ENCODE measurements around the gene SMNDC1. TPM values are rescaled to one million over a fixed set of nuclear protein-coding genes. Genes with fewer than 3 reads are reported as not detected.
"Not testable (repeated sequence)": the region's sequence is repeated elsewhere in the genome, so short reads cannot be mapped to it uniquely, and the experiment has no call there.

Gene SMNDC1
- total RNA-seq, 1 donor: 19.8 TPM

- H3K9me3 ChIP-seq (ENCODE audit: low read depth, low read length): no peaks in the 10 kb centered on the region
- no peaks in the 10 kb centered on the region for H3K27me3 ChIP-seq (ENCODE audit: insufficient read depth, low read length)
- peaks cover 10% of the 10 kb centered on the region for H3K4me1 ChIP-seq (ENCODE audit: insufficient read depth, low read length)
- H3K4me3 ChIP-seq (ENCODE audit: low read length): no peak overlapping the region
Measured at GRCh38 chr10:110278562-110279406, 25.9 kb downstream of the SMNDC1 start.

DNA sequence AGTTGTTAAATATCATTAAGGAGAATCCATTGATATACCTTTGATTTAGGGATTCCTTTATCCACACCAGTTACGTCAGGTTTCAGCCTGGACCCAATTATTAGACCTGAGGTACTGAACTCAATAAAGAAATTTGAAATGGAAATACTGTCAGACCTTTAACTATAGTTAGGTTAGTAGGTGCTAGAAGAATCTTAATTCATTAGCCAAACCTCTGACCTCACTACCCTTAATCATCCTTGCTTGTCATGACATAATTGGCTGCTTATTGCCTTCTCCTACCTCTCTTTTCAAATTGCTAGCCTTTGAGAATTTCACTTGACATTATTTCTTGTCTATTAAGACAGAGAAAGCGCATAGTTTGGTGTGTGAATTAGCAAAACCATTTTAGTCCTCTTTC, 27.1 kb downstream of the SMNDC1 start:
- Histone ChIP-seq H3K4me3 (ENCODE audit: low read length) (no peak overlapping the region), H3K27me3 (ENCODE audit: insufficient read depth, low read length) (no peaks in the 10 kb centered on the region), H3K9me3 (ENCODE audit: low read depth, low read length) (no peaks in the 10 kb centered on the region), H3K4me1 (ENCODE audit: insufficient read depth, low read length) (peaks cover 20% of the 10 kb centered on the region)

- H3K27me3 ChIP-seq (ENCODE audit: insufficient read depth, low read length): no peaks in the 10 kb centered on the region
- peaks cover 20% of the 10 kb centered on the region for H3K4me1 ChIP-seq (ENCODE audit: insufficient read depth, low read length)
- H3K4me3 ChIP-seq (ENCODE audit: low read length): no peak overlapping the region
- no peaks in the 10 kb centered on the region for H3K9me3 ChIP-seq (ENCODE audit: low read depth, low read length)
Measured at GRCh38 chr10:110276603-110277002, 28.1 kb downstream of the SMNDC1 start.

DNA sequence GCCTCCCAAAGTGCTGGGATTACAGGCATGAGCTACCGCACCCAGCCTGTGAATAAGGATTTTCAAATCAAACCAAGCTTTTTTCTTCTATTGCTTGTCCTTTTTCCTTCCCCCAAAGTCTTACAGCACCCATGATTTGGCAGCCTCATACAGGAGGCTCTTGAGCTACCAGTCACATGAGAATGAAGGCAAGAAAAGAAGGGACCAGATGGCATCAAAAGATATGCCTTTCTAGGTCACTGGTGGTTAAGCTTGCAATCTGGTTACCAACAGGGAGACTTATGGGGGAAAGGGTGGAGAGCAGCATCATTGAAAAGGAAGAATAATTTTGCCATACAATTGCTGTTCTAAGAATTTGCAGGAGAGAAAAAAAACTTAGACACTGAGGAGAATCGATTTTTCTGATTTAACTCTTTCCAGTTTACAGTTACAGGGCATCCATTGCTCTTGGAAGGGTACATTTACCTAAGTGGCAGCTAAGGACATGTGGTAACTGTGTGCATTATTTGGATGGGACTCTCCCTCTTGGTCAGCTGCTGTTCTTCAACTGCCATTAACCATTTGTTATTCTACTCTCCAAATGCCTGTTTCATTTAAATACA, 29.5 kb downstream of the SMNDC1 start:
- H3K27me3 ChIP-seq (ENCODE audit: insufficient read depth, low read length): no peaks in the 10 kb centered on the region

GRCh38 chr10:110274647-110275046, 30.1 kb downstream of the SMNDC1 start:
- no peak overlapping the region for H3K4me3 ChIP-seq (ENCODE audit: low read length)
- no peaks in the 10 kb centered on the region for H3K27me3 ChIP-seq (ENCODE audit: insufficient read depth, low read length)

More for the DNA sequence above, 29.5 kb downstream of the SMNDC1 start:
- no peak overlapping the region for H3K4me3 ChIP-seq (ENCODE audit: low read length)
- H3K4me1 ChIP-seq (ENCODE audit: insufficient read depth, low read length): peaks cover 21% of the 10 kb centered on the region
- H3K9me3 ChIP-seq (ENCODE audit: low read depth, low read length): no peaks in the 10 kb centered on the region

DNA sequence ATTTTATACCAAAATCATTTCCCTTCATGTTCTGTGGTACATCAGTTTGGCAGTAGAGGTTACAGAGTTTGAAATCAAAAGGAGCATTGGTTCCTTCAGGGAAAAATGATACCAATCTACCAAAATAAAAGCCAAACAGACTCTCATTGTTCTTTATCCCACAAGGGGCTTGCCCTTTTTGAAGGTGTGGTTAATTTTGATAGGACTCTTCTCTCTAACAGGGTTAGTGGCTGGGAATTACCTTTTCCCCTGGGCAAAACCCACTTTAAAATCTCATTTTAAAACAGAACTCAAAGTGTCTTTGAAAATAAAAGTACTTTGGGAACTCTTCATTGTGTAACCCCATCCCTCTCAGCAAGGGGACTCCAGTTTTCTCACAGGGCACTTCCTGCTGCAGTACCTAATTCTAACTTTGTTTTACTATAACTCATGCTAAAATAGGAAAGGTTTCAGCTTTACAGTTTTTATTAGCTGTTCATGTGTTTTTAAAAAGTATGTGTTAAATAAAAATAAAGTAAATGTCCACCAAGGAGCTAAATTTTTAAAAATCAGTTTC, 30.6 kb downstream of the SMNDC1 start:
- Histone ChIP-seq H3K9me3 (ENCODE audit: low read depth, low read length) (no peaks in the 10 kb centered on the region), H3K4me1 (ENCODE audit: insufficient read depth, low read length) (peaks cover 29% of the 10 kb centered on the region), H3K4me3 (ENCODE audit: low read length) (no peak overlapping the region), H3K27me3 (ENCODE audit: insufficient read depth, low read length) (no peaks in the 10 kb centered on the region)

More at GRCh38 chr10:110274647-110275046, 30.1 kb downstream of the SMNDC1 start:
- H3K9me3 ChIP-seq (ENCODE audit: low read depth, low read length): no peaks in the 10 kb centered on the region
- peaks cover 26% of the 10 kb centered on the region for H3K4me1 ChIP-seq (ENCODE audit: insufficient read depth, low read length)

- Histone ChIP-seq H3K27me3 (ENCODE audit: insufficient read depth, low read length) (no peaks in the 10 kb centered on the region), H3K4me1 (ENCODE audit: insufficient read depth, low read length) (peaks cover 29% of the 10 kb centered on the region), H3K9me3 (ENCODE audit: low read depth, low read length) (no peaks in the 10 kb centered on the region), H3K4me3 (ENCODE audit: low read length) (no peak overlapping the region)
Measured at GRCh38 chr10:110273474-110273873, 31.2 kb downstream of the SMNDC1 start.

DNA sequence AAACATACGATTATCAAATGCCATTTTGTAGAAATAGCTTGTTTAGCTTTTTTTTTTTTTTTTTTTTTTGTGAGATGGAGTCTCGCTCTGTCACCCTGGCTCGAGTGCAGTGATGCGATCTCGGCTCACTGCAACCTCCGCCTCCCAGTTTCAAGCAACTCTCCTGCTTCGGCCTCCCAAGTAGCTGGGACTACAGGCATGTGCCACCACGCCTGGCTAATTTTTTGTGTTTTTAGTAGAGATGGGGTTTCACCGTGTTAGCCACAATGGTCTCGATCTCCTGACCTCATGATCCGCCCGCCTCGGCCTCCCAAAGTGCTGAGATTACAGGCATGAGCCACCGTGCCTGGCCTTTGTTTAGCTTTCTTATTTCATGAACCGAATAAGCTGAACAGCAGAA, 31.7 kb downstream of the SMNDC1 start:
- H3K27me3 ChIP-seq (ENCODE audit: insufficient read depth, low read length); H3K9me3 ChIP-seq (ENCODE audit: low read depth, low read length); H3K4me3 ChIP-seq (ENCODE audit: low read length): not testable (repeated sequence)
- H3K4me1 ChIP-seq (ENCODE audit: insufficient read depth, low read length): peaks cover 29% of the 10 kb centered on the region

DNA sequence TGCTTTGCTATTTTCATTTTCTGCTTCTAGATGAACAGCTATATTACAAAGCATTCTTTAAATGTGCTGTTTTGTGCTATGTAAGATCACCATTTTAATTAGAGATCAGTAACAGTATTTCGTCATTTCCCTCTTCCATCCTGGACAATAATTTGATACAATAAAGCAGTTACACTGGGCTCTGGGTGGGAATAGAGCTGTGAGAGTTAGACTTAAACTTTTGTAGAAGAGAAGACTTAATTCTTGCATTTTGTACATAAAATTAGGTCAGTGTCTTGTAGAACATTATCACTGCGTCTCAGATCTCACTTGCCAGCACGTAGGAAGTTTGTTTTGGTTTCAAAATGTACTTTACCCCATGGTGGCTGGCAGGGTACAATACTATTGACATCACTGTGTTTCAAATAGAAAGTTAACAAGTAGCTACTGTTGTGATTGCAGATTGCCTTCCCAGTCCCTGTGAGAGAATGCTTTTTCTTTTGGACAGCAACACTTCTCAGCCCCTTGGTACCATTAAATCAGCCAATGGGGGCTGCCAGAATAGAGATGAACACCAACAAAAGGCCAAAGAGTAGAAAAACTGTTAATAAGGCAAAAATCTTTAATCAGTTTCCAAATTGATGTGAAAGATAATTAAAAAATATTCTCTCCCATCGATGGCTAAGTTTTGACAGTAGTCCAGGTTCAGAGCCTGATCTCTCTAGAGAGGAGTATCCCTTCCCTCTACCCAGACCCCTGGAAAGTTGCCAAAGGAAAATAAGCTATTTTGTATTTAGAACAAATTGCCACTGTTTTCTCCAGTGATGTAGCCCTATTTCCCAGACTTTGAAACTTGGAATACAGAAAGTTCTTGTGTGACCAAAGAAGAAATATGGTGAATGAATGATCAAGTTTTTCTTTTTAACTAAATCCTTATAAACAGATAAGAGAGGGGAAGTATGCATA, 35.1 kb downstream of the SMNDC1 start:
- Histone ChIP-seq H3K4me1 (ENCODE audit: insufficient read depth, low read length) (peaks cover 29% of the 10 kb centered on the region), H3K9me3 (ENCODE audit: low read depth, low read length) (no peaks in the 10 kb centered on the region), H3K27me3 (ENCODE audit: insufficient read depth, low read length) (no peaks in the 10 kb centered on the region), H3K4me3 (ENCODE audit: low read length) (no peak overlapping the region)

GRCh38 chr10:110268971-110269370, 35.7 kb downstream of the SMNDC1 start:
- Histone ChIP-seq H3K9me3 (ENCODE audit: low read depth, low read length) (no peaks in the 10 kb centered on the region), H3K4me3 (ENCODE audit: low read length) (no peak overlapping the region), H3K27me3 (ENCODE audit: insufficient read depth, low read length) (no peaks in the 10 kb centered on the region), H3K4me1 (ENCODE audit: insufficient read depth, low read length) (peaks cover 26% of the 10 kb centered on the region)

DNA sequence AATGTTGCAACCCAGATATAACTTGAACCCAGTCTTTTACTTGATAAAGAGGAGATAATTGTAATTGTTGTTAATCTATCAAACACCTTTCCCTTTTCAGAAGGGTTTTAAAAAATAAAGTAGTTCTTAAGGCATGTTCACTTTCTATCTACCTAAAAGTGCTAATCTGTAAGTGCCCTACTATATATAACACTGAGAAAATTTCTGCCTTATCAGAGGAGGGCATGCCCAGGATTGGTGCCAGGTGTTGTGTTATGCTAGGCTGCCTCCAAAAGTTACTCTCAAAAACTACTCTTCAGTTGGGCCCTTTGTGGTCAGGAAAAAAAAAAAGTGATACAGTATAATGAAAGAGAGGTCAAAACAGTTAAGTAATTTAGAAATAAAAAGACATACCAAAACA, 36.3 kb downstream of the SMNDC1 start:
- no peaks in the 10 kb centered on the region for H3K27me3 ChIP-seq (ENCODE audit: insufficient read depth, low read length)
- H3K4me3 ChIP-seq (ENCODE audit: low read length): no peak overlapping the region
- no peaks in the 10 kb centered on the region for H3K9me3 ChIP-seq (ENCODE audit: low read depth, low read length)
- peaks cover 21% of the 10 kb centered on the region for H3K4me1 ChIP-seq (ENCODE audit: insufficient read depth, low read length)

- Histone ChIP-seq H3K27me3 (ENCODE audit: insufficient read depth, low read length) (no peaks in the 10 kb centered on the region), H3K9me3 (ENCODE audit: low read depth, low read length) (no peaks in the 10 kb centered on the region), H3K4me1 (ENCODE audit: insufficient read depth, low read length) (peaks cover 14% of the 10 kb centered on the region), H3K4me3 (ENCODE audit: low read length) (no peak overlapping the region)
Measured at GRCh38 chr10:110267276-110267675, 37.4 kb downstream of the SMNDC1 start.

DNA sequence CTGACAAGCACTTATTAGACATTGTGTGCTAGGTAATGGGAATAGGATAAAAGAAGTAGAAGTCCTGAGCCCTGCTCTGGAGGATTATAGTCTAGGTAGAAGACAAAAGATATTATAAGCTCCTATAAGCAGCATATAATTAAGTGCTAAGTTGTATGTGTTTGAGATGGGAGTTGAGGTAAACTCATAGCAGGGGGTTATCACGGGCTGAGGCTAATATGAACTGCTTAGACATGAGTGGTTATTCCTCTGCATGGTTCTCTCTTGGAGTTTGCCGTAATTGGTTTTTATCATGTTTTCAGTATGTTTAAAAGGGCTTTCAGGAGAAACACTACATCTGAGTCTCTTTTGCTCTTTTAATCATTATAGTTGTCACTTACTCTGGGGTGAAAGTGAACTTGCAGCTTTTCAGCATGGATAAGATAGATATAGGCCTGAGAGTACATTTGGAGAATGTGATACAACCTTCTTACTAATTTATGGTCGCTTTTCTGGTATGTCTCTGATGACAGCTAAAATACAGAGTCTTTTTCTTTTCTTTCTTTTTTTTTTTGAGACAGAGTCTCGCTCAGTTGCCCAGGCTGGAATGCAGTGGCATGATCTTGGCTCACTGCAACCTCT, 39.0 kb downstream of the SMNDC1 start:
- H3K4me3 ChIP-seq (ENCODE audit: low read length): no peak overlapping the region
- H3K27me3 ChIP-seq (ENCODE audit: insufficient read depth, low read length): no peaks in the 10 kb centered on the region
- H3K9me3 ChIP-seq (ENCODE audit: low read depth, low read length): no peaks in the 10 kb centered on the region
- H3K4me1 ChIP-seq (ENCODE audit: insufficient read depth, low read length): peaks cover 14% of the 10 kb centered on the region

DNA sequence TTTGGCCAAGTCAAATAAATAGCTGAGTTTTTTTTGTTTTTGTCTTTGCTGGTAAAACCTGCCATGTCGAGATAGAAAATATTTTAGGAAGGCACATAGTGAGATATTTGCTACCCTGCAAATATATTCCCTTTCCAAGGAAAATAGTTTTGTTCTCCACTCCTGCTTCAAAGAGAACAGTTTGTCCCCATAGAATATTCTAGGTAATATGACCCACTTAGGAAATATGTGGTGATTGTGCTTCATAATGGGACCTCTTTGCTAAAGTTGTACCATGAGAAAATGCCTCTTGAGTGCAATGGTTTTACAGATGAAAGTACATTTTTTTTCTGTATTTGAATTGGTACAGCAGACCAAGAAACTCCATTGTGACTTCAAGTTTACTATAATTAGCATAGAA, 41.6 kb downstream of the SMNDC1 start:
- no peaks in the 10 kb centered on the region for H3K4me1 ChIP-seq (ENCODE audit: insufficient read depth, low read length)
- no peak overlapping the region for H3K4me3 ChIP-seq (ENCODE audit: low read length)
- no peaks in the 10 kb centered on the region for H3K9me3 ChIP-seq (ENCODE audit: low read depth, low read length)
- no peaks in the 10 kb centered on the region for H3K27me3 ChIP-seq (ENCODE audit: insufficient read depth, low read length)
